Mucosa of rectum (tissue), 2 donors: Measurements from ENCODE around the gene FAM120B.

Experiments used
- H3K27ac ChIP-seq, 2 donors: one replicate each; pipeline ENCODE4 v1.7.0; 2013; ENCODE audit warnings: inconsistent platforms in 2 of 2, low read depth in 2 of 2, low read length in 2 of 2
- H3K27me3 ChIP-seq, 2 donors: one replicate each; pipeline ENCODE4 v1.7.0; 2013; ENCODE audit warnings: low read length in 2 of 2; ENCODE audit not compliant: control insufficient read depth in 2 of 2, insufficient read depth in 2 of 2
- H3K36me3 ChIP-seq, 2 donors: one replicate each; pipeline ENCODE4 v1.7.0; 2013; ENCODE audit warnings: low read length in 2 of 2; ENCODE audit not compliant: control insufficient read depth in 2 of 2, insufficient read depth in 2 of 2
- H3K4me1 ChIP-seq, 2 donors: one replicate each; pipeline ENCODE4 v1.7.0; 2013; ENCODE audit warnings: low read length in 2 of 2, mild to moderate bottlenecking in 1 of 2; ENCODE audit not compliant: control insufficient read depth in 2 of 2, insufficient read depth in 2 of 2
- H3K4me3 ChIP-seq, 2 donors: one replicate each; pipeline ENCODE4 v1.7.0; 2013; ENCODE audit warnings: low read length in 2 of 2
- H3K9ac ChIP-seq, 2 donors: one replicate each; pipeline ENCODE4 v1.7.0; 2013; ENCODE audit warnings: low read length in 2 of 2, low read depth in 1 of 2, mild to moderate bottlenecking in 1 of 2
- H3K9me3 ChIP-seq, 2 donors: one replicate each; pipeline ENCODE4 v1.7.0; 2013; ENCODE audit warnings: low read length in 2 of 2; ENCODE audit not compliant: control insufficient read depth in 2 of 2
- donor health status: healthy.
- donor health status: Normal muscosa, but diverticular disease.

FAM120B gene

DNA sequence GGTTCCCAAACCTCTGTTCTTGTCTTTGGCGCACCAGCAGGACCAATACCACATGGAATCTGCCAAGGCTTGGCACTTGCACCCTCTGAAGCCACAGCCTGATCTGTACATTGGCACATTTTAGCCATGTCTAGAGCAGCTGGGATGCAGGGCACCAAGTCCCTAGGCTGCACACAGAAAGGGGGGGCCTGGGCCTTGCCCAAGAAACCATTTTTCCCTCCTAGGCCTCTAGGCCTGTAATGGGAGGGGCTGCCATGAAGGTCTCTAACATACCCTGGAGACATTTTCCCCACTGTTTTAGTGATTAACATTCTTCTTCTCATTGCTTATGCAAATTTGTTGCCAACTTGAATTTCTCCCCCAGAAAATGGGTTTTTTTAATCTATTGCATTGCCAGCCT lies 5.4 kb upstream of the FAM120B start:
- Histone ChIP-seq H3K4me1 (peaks cover 10 to 13% of the 10 kb centered on the region in 2 donors), H3K9me3 (no peaks in the 10 kb centered on the region), H3K36me3 (no peaks in the 10 kb centered on the region), H3K27me3 (peaks cover 7 to 20% of the 10 kb centered on the region in 2 donors), H3K4me3 (no peak overlapping the region), H3K9ac (no peak overlapping the region), H3K27ac (no peak overlapping the region)

DNA sequence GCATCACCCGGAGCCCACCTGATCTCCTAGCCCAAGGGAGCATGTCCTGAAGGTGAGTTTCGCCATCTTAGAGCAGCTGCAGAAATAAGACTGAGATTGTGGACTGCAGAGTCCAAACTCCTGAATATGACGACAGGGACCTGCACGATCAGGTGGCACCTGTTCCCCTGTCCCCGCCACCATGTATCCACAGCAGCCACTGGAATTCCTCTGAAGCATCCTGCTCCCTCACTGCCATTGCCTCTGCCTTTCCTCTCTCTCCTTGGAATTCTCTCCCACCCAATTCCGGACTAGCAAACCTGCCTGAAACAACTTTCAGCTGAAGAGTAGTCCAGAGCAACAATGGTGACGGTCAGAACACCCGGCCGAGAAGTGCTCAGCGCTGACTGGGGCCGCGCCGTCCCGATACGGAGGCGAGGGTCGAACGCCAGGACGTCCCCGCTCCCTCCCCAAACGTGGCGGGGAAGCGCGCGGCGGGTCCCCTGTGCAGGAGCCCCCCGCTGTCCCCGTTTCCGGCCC lies 694 bp upstream of the FAM120B start:
- H3K4me1 ChIP-seq = peaks cover 21 to 25% of the 10 kb centered on the region in 2 donors
- peak overlapping the region; percentile 56 to 90 for H3K27ac ChIP-seq
- H3K4me3 ChIP-seq = peak overlapping the region; percentile 98 to 99
- no peaks in the 10 kb centered on the region for H3K36me3 ChIP-seq
- H3K9me3 ChIP-seq = no peaks in the 10 kb centered on the region
- H3K27me3 ChIP-seq = no peaks in the 10 kb centered on the region
- peak overlapping the region; percentile 60 to 97 for H3K9ac ChIP-seq

DNA sequence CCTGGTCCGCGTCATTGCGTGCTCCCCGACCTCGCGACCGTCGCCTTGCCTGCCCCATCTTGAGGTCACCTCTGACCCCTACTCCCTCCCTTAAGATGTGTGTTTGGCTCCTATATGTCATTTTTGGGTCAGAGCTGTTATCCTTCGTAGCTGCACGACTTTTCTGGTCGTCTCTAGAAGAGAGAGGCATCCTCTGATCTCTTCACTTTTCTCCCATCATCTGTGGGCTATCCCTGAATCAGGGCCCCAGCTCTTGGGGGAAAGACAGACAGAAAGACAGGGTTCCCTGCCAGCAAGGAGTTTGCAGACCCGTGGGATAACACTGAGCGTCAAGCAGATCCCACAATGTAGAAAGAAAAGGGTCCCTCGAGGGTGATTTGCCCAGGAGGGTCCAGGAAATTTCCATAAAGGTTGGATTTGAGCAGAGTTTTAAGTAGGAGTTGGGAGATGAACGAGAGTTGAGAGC lies 555 bp downstream of the FAM120B start:
- Histone ChIP-seq H3K4me1 (peaks cover 21 to 25% of the 10 kb centered on the region in 2 donors), H3K27me3 (no peaks in the 10 kb centered on the region), H3K4me3 (peak overlapping the region; percentile 98 to 99), H3K36me3 (no peaks in the 10 kb centered on the region), H3K9me3 (no peaks in the 10 kb centered on the region), H3K27ac (peak overlapping the region; percentile 88 to 90), H3K9ac (peak overlapping the region; percentile 92 to 97)

DNA sequence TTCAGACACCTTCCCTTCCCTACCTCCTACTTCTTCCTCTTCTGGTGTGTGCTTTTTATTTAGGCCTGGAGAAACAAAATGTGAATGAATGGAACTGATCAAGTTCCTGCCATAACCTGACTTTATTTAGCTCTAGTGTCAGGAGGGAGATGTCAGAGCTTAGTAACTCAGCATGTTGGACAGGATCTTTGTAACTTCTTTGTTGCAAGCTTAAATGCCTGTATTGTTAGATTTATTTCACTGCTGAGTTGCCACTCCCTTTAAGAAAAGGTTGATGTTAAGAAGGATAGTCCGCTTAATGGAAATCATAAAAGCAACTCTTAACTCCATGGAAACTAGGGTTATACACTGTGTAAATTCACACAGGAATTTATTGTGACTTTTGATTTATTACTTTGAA lies 2.2 kb downstream of the FAM120B start:
- no peaks in the 10 kb centered on the region for H3K27me3 ChIP-seq
- no peak overlapping the region for H3K27ac ChIP-seq
- no peak overlapping the region for H3K9ac ChIP-seq
- H3K4me1 ChIP-seq = peaks cover 21 to 25% of the 10 kb centered on the region in 2 donors
- H3K9me3 ChIP-seq = no peaks in the 10 kb centered on the region
- no peaks in the 10 kb centered on the region for H3K36me3 ChIP-seq
- no peak overlapping the region for H3K4me3 ChIP-seq

DNA sequence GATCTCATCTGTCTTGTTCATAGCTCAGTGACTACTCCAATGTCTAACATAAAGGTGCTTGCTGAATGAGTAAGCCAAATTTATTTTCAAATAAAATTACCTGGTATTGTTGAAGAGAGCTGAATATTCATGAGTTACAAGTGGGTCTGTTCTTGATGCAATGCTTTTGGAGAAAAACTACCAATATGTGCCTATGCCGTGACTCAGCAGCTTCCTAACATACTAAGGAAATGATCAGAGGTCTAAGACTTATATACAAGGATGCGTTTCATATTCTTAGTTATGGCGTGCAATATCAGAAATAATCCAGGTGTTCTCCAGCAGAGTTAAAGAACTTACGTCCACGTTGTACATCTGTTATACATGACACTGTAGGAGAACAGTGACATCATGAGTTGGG lies 5.1 kb downstream of the FAM120B start:
- H3K4me3 ChIP-seq = no peak overlapping the region
- no peaks in the 10 kb centered on the region for H3K9me3 ChIP-seq
- no peaks in the 10 kb centered on the region for H3K27me3 ChIP-seq
- H3K4me1 ChIP-seq = peaks cover 16 to 20% of the 10 kb centered on the region in 2 donors
- H3K27ac ChIP-seq = no peak overlapping the region
- no peak overlapping the region for H3K9ac ChIP-seq
- H3K36me3 ChIP-seq = no peaks in the 10 kb centered on the region

DNA sequence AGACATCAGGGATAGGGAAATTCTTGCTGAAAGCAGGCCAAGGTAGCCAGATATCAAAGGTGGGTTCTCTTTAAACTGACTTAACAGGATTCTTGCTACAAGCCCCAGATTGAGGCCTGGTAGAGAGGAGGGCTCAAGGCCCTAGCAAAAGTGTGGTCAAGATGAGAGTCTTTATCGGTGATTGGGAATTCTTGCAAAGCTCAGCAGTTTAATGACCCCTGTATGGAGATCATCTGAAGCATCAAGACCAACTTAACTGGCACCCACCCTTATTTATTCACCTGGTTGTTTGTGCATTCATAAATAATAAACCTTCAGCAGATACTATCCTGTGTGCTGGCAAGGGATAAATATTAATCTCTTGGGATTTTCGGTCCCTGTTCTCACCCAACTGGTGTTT lies 6.3 kb downstream of the FAM120B start:
- Histone ChIP-seq H3K4me1 (peaks cover 7 to 11% of the 10 kb centered on the region in 2 donors), H3K27me3 (no peaks in the 10 kb centered on the region), H3K9ac (no peak overlapping the region), H3K27ac (no peak overlapping the region), H3K36me3 (peaks cover 3 to 6% of the 10 kb centered on the region in 2 donors), H3K4me3 (no peak overlapping the region), H3K9me3 (no peaks in the 10 kb centered on the region)

DNA sequence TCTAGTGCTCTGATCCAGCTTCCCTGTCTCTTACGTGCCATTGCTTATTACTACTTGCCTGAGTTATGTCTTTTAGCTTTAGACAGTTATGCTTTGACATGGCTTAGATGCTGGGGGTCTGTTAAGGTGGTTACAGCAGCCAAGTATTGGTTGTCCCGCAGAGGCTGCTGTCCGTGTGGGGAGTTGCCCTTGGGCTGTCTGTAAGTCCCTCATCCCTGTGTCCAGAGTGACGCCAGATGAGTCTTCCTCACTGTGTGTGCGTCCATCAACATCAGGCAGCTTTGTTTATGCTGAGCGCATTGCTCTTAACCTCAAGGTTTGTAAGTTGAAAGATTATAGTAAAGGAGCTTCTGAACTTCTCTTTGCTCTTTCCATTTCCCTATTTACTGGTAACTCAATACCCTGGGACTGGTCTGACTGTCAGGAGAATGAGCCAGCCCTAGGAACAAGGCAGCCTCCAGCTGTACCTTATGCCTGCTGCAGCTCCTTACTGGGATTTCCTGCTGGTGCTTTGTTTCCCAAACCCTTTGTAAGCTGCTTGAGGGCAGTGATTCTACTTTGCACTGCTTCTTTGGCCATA lies 7.2 kb downstream of the FAM120B start:
- Histone ChIP-seq H3K4me3 (no peak overlapping the region), H3K27me3 (no peaks in the 10 kb centered on the region), H3K9ac (no peak overlapping the region), H3K4me1 (peaks cover 0 to 1% of the 10 kb centered on the region in 2 donors), H3K27ac (no peak overlapping the region), H3K9me3 (no peaks in the 10 kb centered on the region), H3K36me3 (peaks cover 3 to 6% of the 10 kb centered on the region in 2 donors)

DNA sequence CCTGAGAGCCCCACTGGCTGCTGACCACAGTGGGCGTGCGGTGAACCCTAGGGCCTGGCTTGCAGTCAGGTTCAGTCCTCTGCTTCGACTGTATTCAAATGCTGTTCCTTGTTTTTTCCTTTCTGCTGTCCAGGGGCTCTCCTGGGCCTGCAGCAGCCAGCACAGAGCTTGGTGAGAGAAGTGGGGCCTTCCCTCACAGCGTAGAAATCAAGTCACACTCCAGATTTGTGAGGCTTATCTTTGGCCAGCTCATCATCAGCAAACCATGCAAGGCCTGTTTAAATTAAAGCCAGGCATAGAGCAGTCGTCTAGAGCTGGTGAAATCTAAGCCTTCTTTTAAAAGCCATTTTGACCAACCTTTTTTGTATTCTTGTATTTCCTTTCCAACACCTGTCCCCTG lies 8.4 kb downstream of the FAM120B start:
- no peaks in the 10 kb centered on the region for H3K27me3 ChIP-seq
- no peak overlapping the region for H3K4me3 ChIP-seq
- no peak overlapping the region for H3K27ac ChIP-seq
- no peaks in the 10 kb centered on the region for H3K4me1 ChIP-seq
- no peaks in the 10 kb centered on the region for H3K9me3 ChIP-seq
- H3K9ac ChIP-seq = no peak overlapping the region
- H3K36me3 ChIP-seq = peaks cover 7 to 8% of the 10 kb centered on the region in 2 donors

DNA sequence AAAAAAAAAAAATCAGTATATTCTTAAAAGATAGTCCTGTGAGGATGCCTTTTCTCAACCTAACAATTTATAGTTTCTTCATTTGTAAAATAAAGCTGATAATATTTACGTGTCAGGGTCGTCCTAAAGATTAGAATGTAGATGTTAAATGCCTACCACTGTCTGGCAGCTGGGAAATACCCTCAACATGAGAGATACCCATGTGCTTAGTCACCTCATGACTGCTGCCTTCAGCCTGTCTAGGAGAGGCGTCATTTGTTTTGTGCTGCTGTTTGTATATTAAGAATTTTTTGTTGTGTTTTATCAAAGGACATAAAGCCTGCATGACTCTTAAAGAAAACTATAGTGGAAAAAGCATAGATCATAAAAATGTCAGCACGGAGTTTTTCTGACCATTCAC lies 9.5 kb downstream of the FAM120B start:
- no peaks in the 10 kb centered on the region for H3K9me3 ChIP-seq
- H3K4me1 ChIP-seq = no peaks in the 10 kb centered on the region
- H3K27me3 ChIP-seq = no peaks in the 10 kb centered on the region
- no peak overlapping the region for H3K27ac ChIP-seq
- no peak overlapping the region for H3K4me3 ChIP-seq
- no peak overlapping the region for H3K9ac ChIP-seq
- peaks cover 10 to 11% of the 10 kb centered on the region in 2 donors for H3K36me3 ChIP-seq

DNA sequence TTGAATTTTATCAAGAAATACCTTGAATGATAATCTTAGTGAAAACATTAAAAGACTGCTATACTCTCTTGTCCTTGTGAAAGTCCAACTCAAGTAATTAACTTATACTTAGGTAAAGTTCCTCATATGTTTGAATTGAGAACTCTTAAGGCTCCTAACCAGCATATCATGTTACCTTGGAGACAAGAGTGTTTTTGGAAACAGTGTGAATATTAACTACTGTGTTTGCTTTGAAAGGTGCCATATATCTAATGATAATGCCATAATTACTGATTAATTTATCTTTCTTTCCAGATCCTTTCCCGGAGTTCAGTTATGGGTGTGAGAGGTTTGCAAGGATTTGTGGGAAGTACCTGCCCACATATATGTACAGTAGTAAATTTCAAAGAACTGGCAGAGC lies 10.5 kb downstream of the FAM120B start:
- peaks cover 10 to 11% of the 10 kb centered on the region in 2 donors for H3K36me3 ChIP-seq
- no peaks in the 10 kb centered on the region for H3K9me3 ChIP-seq
- H3K27me3 ChIP-seq = no peaks in the 10 kb centered on the region
- H3K9ac ChIP-seq = no peak overlapping the region
- H3K4me3 ChIP-seq = no peak overlapping the region
- H3K27ac ChIP-seq = no peak overlapping the region
- H3K4me1 ChIP-seq = no peaks in the 10 kb centered on the region
